Sigmoid colon (tissue), 3 donors: Measurements from ENCODE around the gene UNC5A.

ENCODE experiments used
- POLR2A ChIP-seq, 2 donors: fragments of 450-650 bp; IDR thresholded peaks; one replicate each; pipeline ENCODE4 v1.6.1; 2016; ENCODE audit warnings: antibody characterized with exemption in 2 of 2, mild to moderate bottlenecking in 2 of 2, moderate library complexity in 2 of 2
- TF ChIP-seq, protein P1 (sequence below), 4 experiments: fragments of 450-650 bp in 3 of 4; fragments of 200-600 bp in 1 of 4; IDR thresholded peaks; one replicate each; pipeline ENCODE4 v1.5.1; 2016 to 2019; ENCODE audit warnings: antibody characterized with exemption in 4 of 4, mild to moderate bottlenecking in 3 of 4, moderate library complexity in 2 of 4

DNA sequence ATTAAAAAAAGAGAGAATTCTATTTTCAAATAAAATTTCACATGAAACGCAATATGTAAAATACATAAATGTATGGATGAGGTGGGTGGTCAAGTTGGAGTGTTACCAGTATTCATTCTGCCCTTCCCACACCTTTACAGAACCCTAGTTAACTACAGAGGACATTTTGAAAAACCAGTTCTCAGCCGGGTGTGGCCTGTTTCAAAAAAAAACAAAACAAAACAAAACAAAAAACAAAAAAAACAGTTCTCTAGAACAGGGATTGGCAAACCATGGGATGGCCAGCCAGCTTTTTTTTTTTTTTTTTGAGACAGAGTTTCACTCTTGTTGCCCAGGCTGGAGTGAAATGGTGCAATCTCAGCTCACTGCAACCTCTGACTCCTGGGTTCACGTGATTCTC, 117.2 kb downstream of the UNC5A start:
- TF ChIP-seq POLR2A (IDR thresholded peaks at IDR 0.05) = no peak
- TF ChIP-seq, protein P1, sequence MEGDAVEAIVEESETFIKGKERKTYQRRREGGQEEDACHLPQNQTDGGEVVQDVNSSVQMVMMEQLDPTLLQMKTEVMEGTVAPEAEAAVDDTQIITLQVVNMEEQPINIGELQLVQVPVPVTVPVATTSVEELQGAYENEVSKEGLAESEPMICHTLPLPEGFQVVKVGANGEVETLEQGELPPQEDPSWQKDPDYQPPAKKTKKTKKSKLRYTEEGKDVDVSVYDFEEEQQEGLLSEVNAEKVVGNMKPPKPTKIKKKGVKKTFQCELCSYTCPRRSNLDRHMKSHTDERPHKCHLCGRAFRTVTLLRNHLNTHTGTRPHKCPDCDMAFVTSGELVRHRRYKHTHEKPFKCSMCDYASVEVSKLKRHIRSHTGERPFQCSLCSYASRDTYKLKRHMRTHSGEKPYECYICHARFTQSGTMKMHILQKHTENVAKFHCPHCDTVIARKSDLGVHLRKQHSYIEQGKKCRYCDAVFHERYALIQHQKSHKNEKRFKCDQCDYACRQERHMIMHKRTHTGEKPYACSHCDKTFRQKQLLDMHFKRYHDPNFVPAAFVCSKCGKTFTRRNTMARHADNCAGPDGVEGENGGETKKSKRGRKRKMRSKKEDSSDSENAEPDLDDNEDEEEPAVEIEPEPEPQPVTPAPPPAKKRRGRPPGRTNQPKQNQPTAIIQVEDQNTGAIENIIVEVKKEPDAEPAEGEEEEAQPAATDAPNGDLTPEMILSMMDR (IDR thresholded peaks at IDR 0.05) = no peak
